ENCODE data around the gene ZNF740. TPM values are rescaled to one million over a fixed set of nuclear protein-coding genes. Genes with fewer than 3 reads are reported as not detected.

ZNF740 gene
- total RNA-seq, 2 experiments from 2014 or later = 31.6 to 58.2 TPM

GRCh38 chr12:53171725-53172329 is 8.7 kb upstream of the ZNF740 start:
- Histone ChIP-seq H3K79me2 (ENCODE audit: insufficient read depth, low read depth, low read length) (no peaks in the 10 kb centered on the region), H3K4me2 (ENCODE audit: low read length) (no peak overlapping the region), H3K27ac (ENCODE audit: low read depth, low read length, poor library complexity, severe bottlenecking) (no peak overlapping the region), H2AFZ (ENCODE audit: low read length) (no peak overlapping the region), H4K20me1 (ENCODE audit: insufficient read depth, low read length) (no peaks in the 10 kb centered on the region), H3K9me3 (ENCODE audit: low read length) (no peaks in the 10 kb centered on the region), H3K9me2 (ENCODE audit: insufficient read depth, low read length) (no peaks in the 10 kb centered on the region), H3K4me3 (ENCODE audit: low read depth, low read length, poor library complexity, severe bottlenecking) (no peak overlapping the region), H3K36me3 (ENCODE audit: insufficient read depth, low read length) (no peaks in the 10 kb centered on the region), H3K4me1 (ENCODE audit: insufficient read depth, low read length, poor library complexity, severe bottlenecking) (no peaks in the 10 kb centered on the region)
- no peak for DNase-seq (ENCODE audit: low spot score)
- intact Hi-C loops (cut with micrococcal nuclease; ENCODE audit: unreplicated experiment) = no loop called here
- no peak for TF ChIP-seq EZH2phosphoT487 (IDR thresholded peaks at IDR 0.05; ENCODE audit: borderline replicate concordance, low read depth, low read length)
- TF ChIP-seq CTCF (conservative IDR thresholded peaks at IDR 0.05; ENCODE audit: low read length) = no peak
- ChIA-PET POLR2A (interaction anchor here (0.6 kb wide), 1 partner anchor 20 kb away, joined by 3 read pairs; no protein-coding TSS in a partner anchor), CTCF (ENCODE audit: unreplicated experiment) (no interaction called here)
- no TSS peak for BruUV-seq (replicated peaks)

- intact Hi-C loops (cut with micrococcal nuclease; ENCODE audit: unreplicated experiment) = no loop called here
- Histone ChIP-seq H3K27ac (ENCODE audit: low read depth, low read length, poor library complexity, severe bottlenecking) (no peak overlapping the region), H3K4me3 (ENCODE audit: low read depth, low read length, poor library complexity, severe bottlenecking) (no peak overlapping the region), H3K79me2 (ENCODE audit: insufficient read depth, low read depth, low read length) (no peaks in the 10 kb centered on the region), H3K4me2 (ENCODE audit: low read length) (no peak overlapping the region), H3K36me3 (ENCODE audit: insufficient read depth, low read length) (no peaks in the 10 kb centered on the region), H3K9me3 (ENCODE audit: low read length) (no peaks in the 10 kb centered on the region), H3K9me2 (ENCODE audit: insufficient read depth, low read length) (no peaks in the 10 kb centered on the region), H4K20me1 (ENCODE audit: insufficient read depth, low read length) (no peaks in the 10 kb centered on the region), H2AFZ (ENCODE audit: low read length) (no peak overlapping the region), H3K4me1 (ENCODE audit: insufficient read depth, low read length, poor library complexity, severe bottlenecking) (no peaks in the 10 kb centered on the region)
- BruUV-seq (replicated peaks) = no TSS peak
- ChIA-PET CTCF (ENCODE audit: unreplicated experiment) (no interaction called here), POLR2A (interaction anchor here (0.6 kb wide), 1 partner anchor 21 kb away, joined by 3 read pairs; no protein-coding TSS in a partner anchor)
- DNase-seq (ENCODE audit: low spot score) = no peak
- TF ChIP-seq CTCF (conservative IDR thresholded peaks at IDR 0.05; ENCODE audit: low read length) (no peak), EZH2phosphoT487 (IDR thresholded peaks at IDR 0.05; ENCODE audit: borderline replicate concordance, low read depth, low read length) (no peak)
Observed at GRCh38 chr12:53172352-53172751, 8.2 kb upstream of the ZNF740 start.

DNA sequence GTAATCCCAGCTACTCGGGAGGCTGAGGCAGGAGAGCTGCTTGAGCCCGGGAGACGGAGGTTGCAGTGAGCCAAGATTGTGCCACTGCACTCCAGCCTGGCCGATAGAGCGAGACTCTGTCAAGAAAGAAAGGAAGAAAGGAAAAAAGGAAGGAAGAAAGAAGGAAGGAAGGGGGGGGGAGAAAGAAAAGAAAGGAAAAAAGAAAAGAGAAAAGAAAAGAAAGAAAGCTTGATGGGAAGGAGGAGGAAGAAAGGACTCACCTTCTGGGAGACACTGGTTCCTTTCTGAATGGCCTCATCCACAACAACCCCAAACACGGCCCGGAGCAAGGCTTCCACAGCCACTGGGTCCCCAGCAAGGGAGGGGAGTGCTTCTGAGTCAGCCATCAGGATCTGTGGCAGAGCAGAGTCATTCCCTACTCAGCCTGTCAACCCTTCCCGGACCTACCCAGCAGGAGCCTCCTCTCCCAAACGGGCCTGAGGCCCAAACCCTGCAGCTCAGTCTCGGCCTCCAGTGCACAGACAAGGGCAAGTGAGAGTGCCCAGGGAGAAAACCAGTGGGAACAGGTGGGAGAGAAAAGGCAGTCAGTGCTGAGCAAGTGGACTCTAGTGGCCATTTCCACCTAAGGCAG is 7.3 kb upstream of the ZNF740 start:
- DNase-seq (ENCODE audit: low spot score) = no peak
- ChIA-PET POLR2A (interaction anchor here (0.6 kb wide), 2 partner anchors 35 to 146 kb away, joined by 4 to 6 read pairs; no protein-coding TSS in a partner anchor), CTCF (ENCODE audit: unreplicated experiment) (no interaction called here)
- Histone ChIP-seq H3K4me2 (ENCODE audit: low read length) (no peak overlapping the region), H4K20me1 (ENCODE audit: insufficient read depth, low read length) (no peaks in the 10 kb centered on the region), H3K36me3 (ENCODE audit: insufficient read depth, low read length) (no peaks in the 10 kb centered on the region), H3K9me3 (ENCODE audit: low read length) (no peaks in the 10 kb centered on the region), H2AFZ (ENCODE audit: low read length) (no peak overlapping the region), H3K4me1 (ENCODE audit: insufficient read depth, low read length, poor library complexity, severe bottlenecking) (no peaks in the 10 kb centered on the region), H3K79me2 (ENCODE audit: insufficient read depth, low read depth, low read length) (no peaks in the 10 kb centered on the region), H3K4me3 (ENCODE audit: low read depth, low read length, poor library complexity, severe bottlenecking) (no peak overlapping the region), H3K9me2 (ENCODE audit: insufficient read depth, low read length) (no peaks in the 10 kb centered on the region), H3K27ac (ENCODE audit: low read depth, low read length, poor library complexity, severe bottlenecking) (no peak overlapping the region)
- TF ChIP-seq EZH2phosphoT487 (IDR thresholded peaks at IDR 0.05; ENCODE audit: borderline replicate concordance, low read depth, low read length) (no peak), CTCF (conservative IDR thresholded peaks at IDR 0.05; ENCODE audit: low read length) (no peak)
- intact Hi-C loops (cut with micrococcal nuclease; ENCODE audit: unreplicated experiment) = no loop called here
- BruUV-seq (replicated peaks) = no TSS peak

All from OCI-LY7 (cell line).